GM19099 (cell line): ENCODE data around the gene APOA4.

Source experiments
- POLR2A ChIP-seq: IDR thresholded peaks from 3 replicates; pipeline ENCODE4 v1.6.1; 2011; ENCODE audit warnings: low read depth; ENCODE audit not compliant: insufficient read length; ENCODE audit errors: extremely low read depth

APOA4 gene

DNA sequence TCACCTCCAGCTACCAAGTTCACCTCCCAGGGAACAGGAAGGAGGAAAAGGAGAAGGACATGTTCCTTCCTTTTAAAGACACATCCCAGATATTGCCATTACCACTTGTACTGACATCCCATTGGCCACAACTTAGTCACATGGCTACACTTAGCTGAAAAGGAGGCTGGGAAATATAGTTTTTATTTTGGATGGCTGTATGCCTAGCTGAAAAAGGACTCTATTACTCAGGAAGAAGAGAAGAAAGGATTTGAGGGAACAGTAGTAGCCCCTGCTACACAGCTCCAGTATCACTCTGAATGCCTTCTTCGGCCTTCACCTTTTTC, 29.4 kb downstream of the APOA4 start:
- no peak for TF ChIP-seq POLR2A

DNA sequence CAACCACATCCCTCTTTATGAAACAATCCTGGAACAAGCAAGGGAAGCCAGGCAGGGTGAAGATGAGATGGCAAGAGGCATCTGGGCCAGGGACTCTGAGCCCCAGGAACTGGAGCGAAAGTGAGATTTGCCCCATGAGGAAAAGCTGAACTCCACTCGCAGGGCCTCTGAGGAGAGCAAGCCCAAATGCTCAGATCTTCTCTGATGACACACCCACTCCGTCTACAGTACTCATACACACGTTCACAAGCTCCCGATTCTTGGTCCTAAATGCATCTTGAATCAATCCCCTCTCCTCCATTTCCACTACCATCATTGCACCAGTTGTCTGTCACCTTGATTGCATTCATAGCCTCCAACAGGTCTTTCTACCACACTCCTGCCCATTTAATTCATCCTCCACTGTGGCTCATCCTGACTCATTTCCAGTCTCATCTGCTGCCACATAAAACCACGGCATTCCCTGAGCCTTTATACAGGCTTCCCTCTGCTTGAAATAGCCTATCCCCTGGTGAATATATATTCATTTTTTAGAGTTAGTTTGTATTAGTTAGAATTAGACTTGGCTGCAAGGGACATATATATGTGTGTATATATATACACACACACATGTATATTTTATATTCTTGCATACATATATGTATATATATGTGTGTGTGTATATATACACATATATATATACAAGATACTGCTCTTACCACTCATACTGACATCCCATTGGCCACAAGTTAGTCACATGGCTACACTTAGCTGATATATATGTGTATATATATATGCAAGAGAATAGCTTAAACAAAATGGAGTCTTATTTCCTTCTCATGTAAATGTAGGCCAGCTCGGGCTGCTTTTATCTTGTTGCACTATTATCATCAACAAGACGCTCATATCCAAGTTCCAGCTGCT, 30.0 kb downstream of the APOA4 start:
- TF ChIP-seq POLR2A: no peak

DNA sequence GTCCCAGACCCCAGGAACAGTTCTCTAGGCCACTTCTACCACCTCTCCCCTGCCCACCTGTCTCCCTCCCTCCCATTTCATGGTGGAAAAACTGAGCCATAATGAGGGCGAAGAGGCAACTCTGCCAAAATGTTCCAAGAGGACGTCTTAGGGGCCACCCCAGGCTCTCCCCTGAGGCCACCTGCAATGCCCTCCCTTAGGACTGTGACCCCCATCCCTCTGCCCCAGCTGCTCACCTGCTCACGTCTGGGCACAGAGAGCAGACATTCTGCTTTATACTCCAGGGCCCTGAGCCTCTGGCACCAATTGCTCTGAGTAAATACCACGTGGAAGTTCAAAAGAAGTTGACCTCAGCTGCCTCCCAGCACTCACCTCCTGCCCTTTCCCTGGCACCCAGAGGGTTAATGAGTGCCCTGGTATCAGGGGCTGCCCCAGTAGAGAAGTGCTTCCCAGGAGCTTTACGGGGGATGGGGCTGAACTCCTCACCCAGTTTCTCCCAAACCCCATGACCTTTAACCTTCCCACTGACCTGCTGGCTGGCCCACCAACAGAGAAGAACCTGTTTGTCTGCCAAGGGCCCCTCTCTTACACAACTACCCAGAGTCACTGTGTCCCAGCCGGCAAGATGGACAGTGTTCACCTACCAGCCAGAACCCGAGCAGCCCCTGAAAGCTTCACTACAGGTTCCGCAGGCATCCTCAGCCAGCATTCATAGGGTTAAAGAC, 30.8 kb downstream of the APOA4 start:
- TF ChIP-seq POLR2A: no peak

DNA sequence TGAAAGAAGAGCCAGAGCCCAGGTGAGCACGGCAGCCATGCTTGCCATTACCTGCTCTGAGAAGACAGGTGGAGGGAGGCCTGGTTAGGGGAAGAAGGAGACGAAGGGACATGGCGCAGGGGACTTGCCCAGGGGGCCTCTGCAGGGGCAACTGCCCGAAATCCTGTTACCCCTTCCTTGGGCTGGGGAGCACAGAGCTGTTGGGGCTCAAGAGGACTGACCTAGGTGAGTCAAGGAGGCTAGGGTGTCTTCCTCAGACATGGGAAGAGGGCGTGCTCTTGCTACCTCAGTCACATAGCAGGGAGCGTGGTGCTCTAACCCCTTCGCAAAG, 31.3 kb downstream of the APOA4 start, which contains the start of gene APOA5:
Gene APOA5 (minus strand): TSS at position 67 of the 331 bp plus-strand sequence. CDS start 19 bp downstream, at position 48.
- TF ChIP-seq POLR2A: no peak

DNA sequence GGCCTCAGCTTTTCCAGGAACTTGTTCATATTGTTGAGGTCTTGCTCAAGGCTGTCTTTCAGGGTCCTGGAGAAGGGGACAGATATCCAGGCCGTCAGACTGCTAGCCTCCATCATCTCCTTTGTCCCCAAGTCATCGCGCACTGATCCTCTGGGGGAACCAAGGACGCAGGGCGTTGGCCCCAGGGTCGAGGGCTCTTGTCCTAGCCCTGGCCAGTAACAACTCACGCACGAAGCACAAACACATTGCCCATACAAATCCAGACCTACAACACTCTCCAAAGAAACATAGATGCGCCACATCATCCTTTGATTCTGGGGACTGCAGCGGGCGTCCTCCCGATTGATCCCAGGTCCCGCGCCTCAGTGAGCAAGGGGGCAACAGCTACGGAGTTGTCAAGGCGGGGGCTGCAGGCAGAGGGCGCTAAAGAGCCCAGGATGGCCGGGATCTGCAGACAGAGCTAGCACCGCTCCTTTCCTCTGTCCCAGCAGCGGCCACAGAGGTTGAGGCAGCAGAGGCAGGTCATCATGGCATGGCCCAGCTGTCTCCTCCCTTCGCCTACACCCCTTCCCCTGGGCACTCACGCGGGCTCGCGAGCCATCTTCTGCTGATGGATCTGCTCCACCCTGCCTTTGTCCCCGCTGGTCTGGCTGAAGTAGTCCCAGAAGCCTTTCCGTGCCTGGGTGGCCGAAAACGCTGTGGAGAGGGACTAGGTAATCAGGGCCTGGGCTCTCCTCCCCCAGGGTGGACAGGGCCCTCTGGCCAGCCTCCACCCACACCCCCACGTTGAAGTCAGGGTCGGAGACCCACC, 31.9 kb downstream of the APOA4 start:
- TF ChIP-seq POLR2A: no peak

DNA sequence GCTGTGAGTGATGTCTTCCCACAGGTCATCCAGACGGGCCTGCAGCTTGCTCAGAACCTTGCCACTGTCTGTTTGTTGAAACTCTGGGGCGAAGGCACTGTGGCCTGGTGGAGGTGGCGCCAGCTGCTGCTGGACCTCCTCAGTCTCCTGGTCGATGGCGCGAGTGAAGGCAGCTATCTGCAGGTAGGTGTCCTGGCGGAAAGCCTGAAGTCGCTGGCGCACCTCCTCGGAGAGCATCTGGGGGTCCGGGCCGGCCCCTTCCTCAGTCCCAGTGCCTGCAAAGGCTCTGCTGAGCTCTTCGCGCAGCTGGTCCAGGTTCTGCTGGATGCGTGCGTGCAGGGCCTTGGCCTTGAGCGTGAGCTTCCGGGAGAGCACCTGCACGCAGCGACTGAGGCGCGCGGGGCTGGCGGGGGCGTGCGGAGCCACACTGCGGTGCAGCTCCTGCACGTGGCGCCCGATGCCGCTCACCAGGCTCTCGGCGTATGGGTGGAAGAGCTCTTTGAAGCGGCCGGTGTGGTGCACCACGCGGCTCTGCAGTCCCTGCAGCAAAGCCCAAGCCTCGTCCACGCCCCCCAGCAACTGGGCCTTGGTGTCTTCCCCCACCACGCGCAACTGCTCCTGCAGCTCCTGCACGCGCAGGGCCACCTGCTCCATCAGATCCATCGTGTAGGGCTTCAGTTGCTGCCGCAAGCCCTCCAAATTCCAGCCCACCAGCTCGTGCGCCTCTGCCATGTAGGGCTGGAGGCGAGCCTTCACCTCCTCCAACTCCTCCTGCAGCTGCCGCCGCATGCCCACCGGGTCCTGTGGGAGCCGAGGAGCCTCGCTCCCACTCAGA, 32.7 kb downstream of the APOA4 start:
- TF ChIP-seq POLR2A: no peak

DNA sequence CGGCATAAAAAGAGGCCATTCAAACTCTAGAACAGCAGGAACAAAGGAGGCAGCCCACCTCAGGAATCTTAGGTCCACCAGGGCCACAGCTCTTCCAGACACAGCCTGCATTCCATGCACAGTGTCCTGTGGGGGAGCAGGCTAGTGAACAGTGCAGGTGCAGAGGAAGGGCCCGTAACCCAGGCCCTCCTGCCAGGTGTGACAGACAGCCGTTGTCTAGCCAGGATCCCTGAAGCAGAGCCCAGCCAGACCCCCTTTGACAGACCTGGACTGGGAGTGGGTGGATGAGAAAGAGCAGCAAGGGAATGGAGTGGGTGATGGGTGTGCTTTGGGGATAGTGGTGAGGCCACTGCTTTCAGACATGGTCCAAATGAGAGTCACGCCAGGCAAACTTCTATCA, 34.1 kb downstream of the APOA4 start:
- no peak for TF ChIP-seq POLR2A

DNA sequence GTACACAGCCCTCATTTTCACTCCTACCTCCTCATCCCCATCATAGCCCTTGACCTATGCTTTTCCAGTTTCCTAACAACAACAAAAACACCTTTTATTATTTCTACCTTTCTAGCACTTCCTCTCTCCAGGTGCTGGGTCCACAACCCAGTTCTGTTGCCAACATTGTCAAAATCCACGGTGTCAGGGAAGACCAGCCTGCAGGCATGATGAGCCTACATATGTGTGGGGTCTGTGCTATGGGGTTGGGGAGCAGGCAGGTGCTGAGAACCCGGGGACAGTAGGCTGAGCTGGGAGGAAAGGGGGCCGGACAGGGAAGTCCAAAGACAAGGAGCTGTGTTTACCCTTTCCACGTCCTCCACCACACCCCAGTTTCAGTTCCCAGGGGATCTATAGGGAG, 34.6 kb downstream of the APOA4 start:
- no peak for TF ChIP-seq POLR2A

DNA sequence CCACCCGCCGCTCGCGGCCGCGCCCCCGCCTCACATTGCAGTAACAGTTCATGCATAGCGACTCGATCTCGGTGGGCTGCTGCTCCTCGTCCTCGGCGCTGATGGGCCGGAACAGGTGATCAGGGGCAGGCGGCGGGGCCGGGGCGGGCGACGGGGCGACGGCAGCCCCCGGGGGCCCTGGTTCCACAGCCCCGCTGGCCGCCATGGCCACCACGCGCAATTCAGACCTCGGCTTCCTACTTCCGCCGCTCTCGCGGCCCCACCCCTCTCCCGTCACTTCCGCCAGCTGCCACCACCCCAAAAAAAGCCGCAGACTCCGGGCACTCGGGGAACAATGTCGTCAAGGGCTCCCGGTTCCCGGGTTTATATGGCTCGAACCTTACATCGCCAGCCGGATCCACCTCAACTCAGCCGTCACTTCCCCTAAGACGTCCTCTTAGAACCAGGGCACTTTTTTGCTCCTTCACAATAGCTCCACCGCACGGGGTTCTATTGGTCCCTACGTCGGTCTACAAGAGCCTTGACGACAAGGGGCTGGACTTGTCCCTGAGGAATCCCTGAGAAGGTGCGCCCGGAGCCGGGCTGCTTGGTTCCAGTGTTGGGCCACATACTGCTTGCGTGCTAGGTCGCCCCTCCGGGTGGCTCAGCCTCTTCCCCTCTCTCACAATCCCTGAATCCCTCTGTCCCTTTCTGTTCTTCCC, 35.2 kb downstream of the APOA4 start, which contains the start of gene ZPR1:
Gene ZPR1 (minus strand): TSS at position 238 of the 701 bp plus-strand sequence. CDS start 33 bp downstream, at position 205.
- peak; percentile 91 for TF ChIP-seq POLR2A

DNA sequence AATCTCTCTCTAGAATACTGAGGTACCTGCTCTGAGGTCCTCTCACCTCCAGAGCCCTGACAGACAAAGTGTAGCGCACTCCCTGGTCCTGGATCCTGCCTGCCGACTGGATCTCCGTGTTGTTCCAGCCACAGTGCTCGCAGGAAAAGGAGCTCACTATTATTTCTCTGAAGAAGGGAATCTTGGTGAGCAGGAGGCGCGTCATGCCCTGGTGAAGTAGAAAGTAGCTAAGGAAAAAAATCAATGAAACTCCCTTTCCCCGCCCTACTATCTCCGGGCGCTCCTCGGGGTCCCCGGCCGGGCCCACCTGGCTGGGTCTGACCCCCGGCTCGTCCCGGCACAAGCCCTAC, 35.7 kb downstream of the APOA4 start:
- no peak for TF ChIP-seq POLR2A

DNA sequence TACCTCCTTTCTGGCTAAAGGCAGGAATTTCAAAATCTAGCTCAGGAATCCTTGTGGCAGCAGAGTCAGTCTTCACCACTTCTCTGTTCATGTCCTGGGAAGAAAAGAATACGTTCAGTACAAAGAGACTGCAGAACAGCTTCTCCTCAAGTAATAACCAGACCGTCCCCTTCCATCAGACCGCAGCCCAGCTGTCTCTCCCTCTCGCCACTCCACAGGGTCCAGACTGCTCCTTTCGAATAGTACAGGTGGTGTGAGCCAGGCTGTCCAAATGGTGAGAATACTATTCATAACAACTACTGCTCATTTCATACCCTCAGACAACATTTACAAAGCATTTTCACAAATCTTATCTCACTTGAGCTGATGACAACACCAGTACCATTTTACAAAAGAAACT, 36.1 kb downstream of the APOA4 start:
- TF ChIP-seq POLR2A: no peak

DNA sequence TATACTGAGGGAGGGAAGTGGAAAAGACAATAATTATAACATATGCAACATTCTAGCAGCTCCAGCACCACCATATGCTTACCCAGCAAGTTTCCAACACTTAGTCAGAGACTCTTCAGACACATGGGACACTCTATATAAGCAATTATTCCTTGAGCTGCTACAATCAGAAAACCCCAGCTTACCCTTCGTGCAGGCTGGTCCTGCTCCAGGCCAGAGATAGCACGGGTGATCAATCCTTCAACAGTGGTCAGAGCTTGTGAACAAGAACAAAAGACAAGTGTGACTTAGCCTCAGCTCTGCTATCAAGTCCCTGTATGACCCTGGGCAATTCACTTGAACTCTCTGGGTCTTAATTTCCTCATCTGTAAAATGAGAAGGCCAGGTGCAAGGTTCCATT, 36.8 kb downstream of the APOA4 start:
- no peak for TF ChIP-seq POLR2A

DNA sequence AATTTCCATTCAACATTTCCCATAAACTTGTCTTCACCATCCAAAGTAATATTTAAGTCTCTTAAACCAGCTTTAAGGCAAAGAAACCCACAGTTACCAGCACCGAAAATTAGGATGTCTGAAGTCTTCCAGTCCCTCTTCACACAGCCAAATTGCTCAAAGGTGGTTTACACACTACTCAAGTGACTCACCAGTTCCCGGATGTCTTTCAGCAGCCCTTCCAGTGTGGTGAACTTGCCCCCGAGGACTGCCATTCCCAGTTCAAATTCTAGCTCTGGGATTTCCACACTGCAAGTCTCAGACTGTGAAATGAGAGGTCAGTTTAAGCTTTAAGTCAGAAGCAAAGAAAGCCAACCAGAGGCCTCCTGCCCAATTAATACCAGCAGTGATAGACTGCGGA, 40.4 kb downstream of the APOA4 start:
- no peak for TF ChIP-seq POLR2A

DNA sequence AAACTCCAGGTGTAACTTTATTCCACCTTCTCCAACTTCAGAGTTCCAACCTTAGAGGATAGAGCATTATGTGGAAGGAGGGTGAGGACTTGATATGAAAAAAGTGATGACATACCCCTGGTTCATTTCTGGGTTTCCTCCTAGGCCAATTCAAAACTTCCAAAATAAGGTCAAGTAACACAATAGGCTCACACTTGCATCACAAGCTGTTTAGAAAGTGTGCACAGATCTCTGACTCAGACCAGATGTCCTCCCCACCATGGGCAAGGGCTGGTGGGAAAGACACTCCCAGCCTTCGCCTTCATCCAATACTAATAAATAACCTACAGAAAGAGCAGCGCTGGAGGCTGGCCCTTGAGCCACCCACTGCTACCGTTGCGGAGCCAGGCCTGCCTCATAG, 44.5 kb downstream of the APOA4 start:
- no peak for TF ChIP-seq POLR2A
